Measurements from ENCODE around the gene LRWD1.

Gene LRWD1

DNA sequence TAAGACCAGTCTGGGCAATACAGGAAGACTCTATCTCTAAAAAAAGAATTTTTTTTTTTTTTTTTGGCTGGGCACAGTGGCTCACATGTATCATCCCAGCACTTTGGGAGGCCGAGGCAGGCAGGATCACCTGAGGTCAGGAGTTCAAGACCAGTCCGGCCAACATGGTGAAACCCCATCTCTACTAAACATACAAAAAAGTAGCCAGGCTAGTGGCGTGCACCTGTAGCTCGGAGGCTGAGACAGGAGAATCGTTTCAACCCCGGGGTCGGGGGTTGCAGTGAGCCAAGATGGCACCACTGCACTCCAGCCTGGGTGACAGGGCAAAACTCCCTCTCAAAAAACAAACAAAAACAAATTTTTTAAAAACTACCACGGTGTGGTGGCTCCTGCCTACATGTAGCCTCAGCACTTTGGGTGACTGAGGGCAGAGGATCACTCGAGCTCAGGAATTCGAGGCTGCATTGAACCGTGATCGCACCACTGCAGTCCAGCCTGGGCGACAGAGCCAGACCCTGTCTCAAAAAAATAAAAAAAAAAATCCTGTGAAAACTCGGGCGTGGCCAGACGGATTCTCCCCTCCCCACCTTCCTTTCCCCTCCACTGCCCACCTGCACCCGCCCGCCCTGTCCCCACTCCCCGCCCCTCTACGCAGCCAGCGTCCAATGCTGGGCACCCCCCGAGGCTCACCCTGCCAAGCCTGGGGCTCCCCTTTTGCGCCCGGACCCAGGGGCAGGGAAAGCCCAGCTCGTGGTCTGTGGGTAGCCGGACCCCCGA is 32.2 kb upstream of the LRWD1 start:
- TF ChIP-seq CTCF (IDR thresholded peaks at IDR 0.05) = no peak

DNA sequence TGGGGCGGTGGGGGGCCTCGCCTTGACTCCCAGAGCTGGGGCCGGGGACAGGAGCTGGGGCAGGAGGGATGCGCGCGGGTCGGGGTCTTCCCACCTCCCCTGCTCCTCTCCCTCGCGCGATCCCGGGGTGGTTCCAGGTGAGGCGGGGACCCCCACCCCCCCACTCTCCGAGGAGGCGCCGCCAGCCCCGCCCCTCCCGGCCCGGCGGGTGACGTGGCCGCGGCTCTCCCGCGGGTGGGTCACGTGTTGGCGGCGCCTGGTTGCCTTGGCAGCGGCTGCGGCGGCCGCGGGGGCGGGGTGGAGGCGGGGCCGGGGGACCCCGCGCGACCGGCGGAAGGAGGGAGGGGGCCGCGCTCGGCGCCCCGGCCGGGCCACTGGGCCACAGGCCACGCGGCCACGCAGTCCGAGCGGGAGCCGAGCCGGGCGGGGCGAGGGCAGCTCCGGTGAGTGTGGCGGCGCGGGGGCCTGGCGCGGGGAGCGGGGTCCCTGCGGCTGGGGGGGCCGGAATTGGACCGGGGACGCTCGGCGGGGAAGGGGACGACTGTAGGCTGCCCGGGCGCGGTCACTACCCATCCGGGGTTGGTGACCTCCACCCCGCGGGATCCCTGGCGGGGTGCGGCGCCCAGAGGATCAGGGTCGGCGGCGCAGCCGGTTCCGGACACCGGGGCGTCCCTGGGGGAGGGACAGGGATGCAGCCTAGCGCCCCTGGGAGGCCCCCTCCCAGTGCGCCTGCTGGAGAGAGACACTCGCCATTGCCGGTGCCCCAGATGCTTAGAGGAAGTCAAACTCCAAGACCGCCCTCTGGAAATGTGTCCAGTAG is 31.4 kb upstream of the LRWD1 start, which contains the start of gene ORAI2:
Gene ORAI2, plus strand, starts transcription at position 357 of the 820 bp plus-strand sequence. CDS start 5,382 bp downstream, outside the sequence.
- no peak for TF ChIP-seq CTCF (IDR thresholded peaks at IDR 0.05)

DNA sequence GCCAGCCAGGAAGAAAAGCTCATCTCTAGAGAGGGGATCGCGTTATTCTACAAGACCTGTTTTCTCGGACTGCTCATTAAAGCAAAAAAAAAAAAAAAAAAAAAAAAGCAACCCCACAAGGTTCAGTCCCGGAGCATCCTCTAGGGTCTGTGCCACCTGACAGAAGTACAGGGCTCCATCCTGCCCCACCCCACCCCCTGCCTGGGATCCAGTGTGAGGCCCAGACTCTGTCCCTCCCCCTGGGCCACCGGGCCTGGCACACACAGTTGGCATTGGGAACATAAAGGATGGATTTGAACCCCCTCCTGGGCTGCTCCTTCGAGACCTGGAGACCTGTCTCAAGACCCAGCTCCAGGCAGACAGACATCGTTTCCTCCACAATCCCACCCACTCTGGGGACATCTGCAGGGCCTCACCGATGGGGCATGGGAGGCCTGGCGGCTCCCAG is 30.7 kb upstream of the LRWD1 start:
- no peak for TF ChIP-seq CTCF (IDR thresholded peaks at IDR 0.05)

DNA sequence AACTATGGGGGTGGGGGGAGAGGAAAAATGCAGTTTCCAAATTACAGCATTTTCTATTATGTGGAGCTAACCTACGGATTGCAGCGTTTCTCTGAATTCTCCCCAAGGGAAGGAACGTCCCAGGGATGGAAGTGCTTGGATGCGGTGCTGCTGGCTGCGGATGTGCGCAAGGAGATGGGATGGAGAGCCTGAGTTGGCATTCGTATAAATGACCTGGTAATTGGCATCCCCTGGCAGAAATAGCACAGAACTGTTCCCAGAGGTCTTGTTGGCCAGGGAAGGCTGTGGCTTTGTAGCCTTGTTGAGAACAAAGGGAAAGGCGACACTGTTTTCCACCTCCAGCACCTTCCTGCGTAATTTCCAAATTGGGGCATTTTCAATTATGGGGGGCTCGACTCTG is 28.7 kb upstream of the LRWD1 start:
- no peak for TF ChIP-seq CTCF (IDR thresholded peaks at IDR 0.05)

DNA sequence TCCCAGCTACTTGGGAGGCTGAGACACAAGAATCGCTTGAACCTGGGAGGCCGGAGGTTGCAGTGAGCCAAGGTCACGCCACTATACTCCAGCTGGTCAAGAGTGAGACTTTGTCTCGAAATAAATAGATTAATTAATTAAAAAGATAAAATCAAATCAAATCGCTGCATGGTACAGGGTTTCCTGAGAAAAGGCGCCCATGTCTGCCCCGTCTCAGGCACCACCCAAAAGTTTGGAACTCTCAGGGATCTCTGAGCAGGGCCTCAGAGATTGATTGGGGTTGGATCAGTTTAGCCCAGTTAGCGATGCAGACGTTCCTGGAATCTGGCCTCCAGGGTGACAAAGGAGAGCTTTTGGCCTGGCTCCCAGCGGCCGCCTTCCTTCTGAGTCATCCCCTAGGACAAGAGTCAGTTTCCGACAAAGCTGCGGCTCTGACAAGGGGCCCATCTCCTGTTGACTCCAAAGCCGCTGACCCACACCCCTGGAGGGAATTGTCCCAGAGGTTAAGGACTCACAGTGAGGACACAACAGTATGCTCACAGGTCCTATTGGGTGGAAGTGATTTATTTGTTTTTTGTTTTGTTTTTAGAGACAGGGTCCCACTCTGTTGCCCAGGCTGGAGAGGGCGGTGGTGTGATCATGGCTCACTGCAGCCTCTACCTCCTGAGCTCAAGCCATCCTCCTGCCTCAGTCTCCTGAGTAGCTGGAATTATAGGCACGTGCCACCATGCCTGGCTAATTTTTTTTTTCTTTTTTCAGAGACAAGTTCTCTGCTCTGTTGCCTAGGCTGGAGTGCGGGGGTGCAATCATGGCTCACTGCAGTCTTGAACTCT is 24.6 kb upstream of the LRWD1 start:
- no peak for TF ChIP-seq CTCF (IDR thresholded peaks at IDR 0.05)

- TF ChIP-seq CTCF (IDR thresholded peaks at IDR 0.05) = no peak
Observed at GRCh38 chr7:102444961-102445673, 19.7 kb upstream of the LRWD1 start.

Measured in LNCAP (cell line).